Mesodermal cell (in vitro differentiated cells): ENCODE data around the gene IMP3.

ENCODE experiments used
- H3K27ac ChIP-seq: 2 replicates; pipeline ENCODE4 v1.7.0; 2013; ENCODE audit warnings: mild to moderate bottlenecking, low read depth, low read length, moderate library complexity; ENCODE audit not compliant: severe bottlenecking
- H3K36me3 ChIP-seq: 2 replicates; pipeline ENCODE4 v1.7.1; 2013; ENCODE audit warnings: mild to moderate bottlenecking, low read length, moderate library complexity; ENCODE audit not compliant: control insufficient read depth, insufficient read depth
- H3K4me1 ChIP-seq: one replicate; pipeline ENCODE4 v1.7.1; 2013; ENCODE audit warnings: mild to moderate bottlenecking, low read length; ENCODE audit not compliant: insufficient read depth, control insufficient read depth, poor library complexity, severe bottlenecking
- H3K4me3 ChIP-seq: 2 replicates; pipeline ENCODE4 v1.7.0; 2013; ENCODE audit warnings: low read length, control low read depth, mild to moderate bottlenecking; ENCODE audit not compliant: insufficient read depth, poor library complexity, severe bottlenecking; ENCODE audit errors: extremely low read depth
- H3K9me3 ChIP-seq: 2 replicates; pipeline ENCODE4 v1.7.1; 2013; ENCODE audit warnings: mild to moderate bottlenecking, low read length, moderate library complexity; ENCODE audit not compliant: control insufficient read depth
- WGBS, 2 experiments: methylation state at CpG; one replicate each; pipeline ENCODE4 v1.1.5; 2013; ENCODE audit warnings: missing lambda C conversion rate in 2 of 2; ENCODE audit not compliant: insufficient coverage in 2 of 2; 5-methylcytosine and 5-hydroxymethylcytosine counted together

IMP3 gene

DNA sequence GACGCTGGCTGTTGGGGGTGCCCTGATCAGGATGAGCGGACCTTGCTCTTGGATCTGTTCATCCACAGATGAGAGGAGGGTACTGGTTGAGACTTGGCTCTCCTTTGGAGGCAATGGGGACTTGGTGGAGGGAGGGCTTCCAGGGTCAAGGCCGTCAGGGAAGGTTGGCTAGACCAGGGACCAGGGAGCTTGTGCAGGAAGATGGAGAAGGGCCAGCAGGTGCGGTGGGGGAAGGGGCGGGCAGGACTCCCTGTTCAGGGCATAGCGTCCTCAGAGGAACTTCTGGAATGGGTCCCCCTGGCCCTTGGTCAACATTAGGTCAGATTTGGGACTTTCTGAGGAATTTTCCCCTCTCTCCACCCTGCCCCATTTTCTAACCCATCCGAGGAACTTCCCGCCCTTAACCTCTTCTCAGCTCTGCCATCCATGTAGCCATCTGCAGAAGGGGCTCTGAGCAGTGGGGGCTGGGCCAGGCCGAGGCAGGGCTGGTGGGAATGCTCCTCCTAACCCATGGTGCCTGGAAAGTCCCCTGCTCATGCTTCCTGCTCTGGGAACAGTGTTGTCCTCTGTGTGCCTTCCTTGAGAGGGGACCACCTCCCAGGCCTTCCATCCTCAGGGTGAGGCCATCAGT is 19.2 kb upstream of the IMP3 start:
- no peaks in the 10 kb centered on the region for H3K9me3 ChIP-seq
- 78 to 92% methylated on average over 5 to 8 of the region's 9 CpGs for WGBS, 2 experiments
- no peak overlapping the region for H3K27ac ChIP-seq
- H3K4me3 ChIP-seq, result no peak overlapping the region
- H3K36me3 ChIP-seq, result peaks cover 44% of the 10 kb centered on the region
- peaks cover 16% of the 10 kb centered on the region for H3K4me1 ChIP-seq

- no peak overlapping the region for H3K4me3 ChIP-seq
- peaks cover 31% of the 10 kb centered on the region for H3K4me1 ChIP-seq
- 95 to 97% methylated on average over 21 to 22 of the region's 22 CpGs for WGBS, 2 experiments
- H3K27ac ChIP-seq, result no peak overlapping the region
- no peaks in the 10 kb centered on the region for H3K9me3 ChIP-seq
- H3K36me3 ChIP-seq, result peaks cover 58% of the 10 kb centered on the region
These were observed 16.8 kb upstream of the IMP3 start for GRCh38 chr15:75656813-75657212.

- no peaks in the 10 kb centered on the region for H3K9me3 ChIP-seq
- peaks cover 31% of the 10 kb centered on the region for H3K4me1 ChIP-seq
- H3K4me3 ChIP-seq, result no peak overlapping the region
- 97% methylated on average over 5 of the region's 5 CpGs for WGBS, 2 experiments
- no peak overlapping the region for H3K27ac ChIP-seq
- peaks cover 60% of the 10 kb centered on the region for H3K36me3 ChIP-seq
These were observed 16.3 kb upstream of the IMP3 start for GRCh38 chr15:75656331-75656730.

DNA sequence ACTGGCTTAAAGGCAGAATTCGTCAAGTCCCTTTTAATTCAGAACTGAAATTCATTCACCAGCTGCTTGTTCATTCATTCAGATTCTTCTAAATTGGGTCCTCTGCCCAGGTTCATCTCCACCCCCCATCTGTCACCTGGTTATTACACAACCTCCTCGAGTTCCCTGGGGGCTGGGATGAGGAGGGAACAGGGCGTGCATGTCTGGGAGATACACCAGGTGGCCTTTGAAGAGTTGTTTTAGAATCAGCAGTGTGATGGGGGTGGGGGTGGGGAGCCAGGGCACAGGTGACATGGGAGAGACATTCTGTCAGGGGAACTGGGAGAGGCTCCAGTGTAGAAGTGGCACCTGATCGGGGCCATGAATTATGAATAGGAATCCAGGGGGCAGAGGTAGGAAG is 15.9 kb upstream of the IMP3 start:
- Histone ChIP-seq H3K36me3 (peaks cover 64% of the 10 kb centered on the region), H3K4me1 (peaks cover 33% of the 10 kb centered on the region), H3K27ac (no peak overlapping the region), H3K9me3 (no peaks in the 10 kb centered on the region), H3K4me3 (no peak overlapping the region)
- WGBS, 2 experiments, result 96 to 100% methylated on average over 2 to 3 of the region's 4 CpGs

GRCh38 chr15:75654201-75654907 is 14.3 kb upstream of the IMP3 start:
- H3K4me1 ChIP-seq, result peaks cover 37% of the 10 kb centered on the region
- H3K4me3 ChIP-seq, result no peak overlapping the region
- WGBS, 2 experiments, result 92 to 95% methylated on average over 3 to 4 of the region's 4 CpGs
- no peak overlapping the region for H3K27ac ChIP-seq
- H3K9me3 ChIP-seq, result no peaks in the 10 kb centered on the region
- peaks cover 79% of the 10 kb centered on the region for H3K36me3 ChIP-seq

- Histone ChIP-seq H3K27ac (no peak overlapping the region), H3K4me3 (no peak overlapping the region), H3K4me1 (peaks cover 42% of the 10 kb centered on the region), H3K9me3 (no peaks in the 10 kb centered on the region), H3K36me3 (peaks cover 75% of the 10 kb centered on the region)
- WGBS, 2 experiments, result 93 to 95% methylated on average over 10 to 13 of the region's 16 CpGs
These were observed 13.4 kb upstream of the IMP3 start for GRCh38 chr15:75653347-75653913.

GRCh38 chr15:75651810-75652543 is 12.0 kb upstream of the IMP3 start:
- 100% methylated on average over 1 of the region's 2 CpGs for WGBS, 2 experiments
- H3K4me3 ChIP-seq, result peak overlapping the region; percentile 24
- no peak overlapping the region for H3K27ac ChIP-seq
- no peaks in the 10 kb centered on the region for H3K9me3 ChIP-seq
- peaks cover 60% of the 10 kb centered on the region for H3K36me3 ChIP-seq
- peaks cover 42% of the 10 kb centered on the region for H3K4me1 ChIP-seq

GRCh38 chr15:75650908-75651809 is 11.1 kb upstream of the IMP3 start:
- Histone ChIP-seq H3K4me1 (peaks cover 42% of the 10 kb centered on the region), H3K36me3 (peaks cover 52% of the 10 kb centered on the region), H3K9me3 (no peaks in the 10 kb centered on the region), H3K4me3 (peak overlapping the region; percentile 24), H3K27ac (no peak overlapping the region)
- WGBS, 2 experiments, result 80 to 91% methylated on average over 7 to 9 of the region's 9 CpGs

- 95 to 96% methylated on average over 13 to 17 of the region's 18 CpGs for WGBS, 2 experiments
- Histone ChIP-seq H3K36me3 (peaks cover 41% of the 10 kb centered on the region), H3K4me1 (peaks cover 42% of the 10 kb centered on the region), H3K9me3 (no peaks in the 10 kb centered on the region), H3K4me3 (peak overlapping the region; percentile 24), H3K27ac (no peak overlapping the region)
These were observed 9.8 kb upstream of the IMP3 start for GRCh38 chr15:75649848-75650247.
